SK-N-MC (cell line): Measurements from ENCODE around the gene ABCC6.
"Not testable (repeated sequence)": the region's sequence is repeated elsewhere in the genome, so short reads cannot be mapped to it uniquely, and the experiment has no call there.

Source experiments
- EZH2 ChIP-seq: fragments of 200-600 bp; sonication (generic); IDR thresholded peaks from one replicate; pipeline ENCODE4 v1.6.1; 2017; ENCODE audit warnings: antibody characterized with exemption
- FOXP2 ChIP-seq: optimal IDR thresholded peaks from 2 replicates; pipeline ENCODE3; 2011; ENCODE audit warnings: mild to moderate bottlenecking, moderate library complexity; ENCODE audit not compliant: insufficient read depth; ENCODE audit errors: extremely low read length, control extremely low read depth

DNA sequence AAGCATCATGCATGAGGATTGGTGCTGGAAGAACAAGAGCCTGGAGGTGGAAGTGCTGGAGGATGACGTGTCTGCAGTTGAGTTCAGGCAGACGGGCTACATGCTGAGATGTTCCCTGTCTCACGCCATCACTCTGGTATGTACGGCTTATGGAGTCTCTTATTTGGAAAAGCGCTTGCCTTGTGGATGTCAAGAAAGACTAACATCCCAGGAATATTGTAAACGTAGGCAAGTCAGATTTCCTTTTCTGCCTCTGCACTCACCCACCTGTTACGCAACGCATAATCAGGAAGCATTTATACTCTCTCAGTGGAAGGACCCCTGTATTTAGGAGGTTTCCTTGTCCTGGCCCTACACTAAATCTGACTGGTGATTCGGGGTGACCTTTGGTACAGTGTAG, 41.8 kb upstream of the ABCC6 start:
- TF ChIP-seq FOXP2, EZH2: not testable (repeated sequence)
